ENCODE measurements around the gene KRTAP5-6.

The KRTAP5-6 gene

DNA sequence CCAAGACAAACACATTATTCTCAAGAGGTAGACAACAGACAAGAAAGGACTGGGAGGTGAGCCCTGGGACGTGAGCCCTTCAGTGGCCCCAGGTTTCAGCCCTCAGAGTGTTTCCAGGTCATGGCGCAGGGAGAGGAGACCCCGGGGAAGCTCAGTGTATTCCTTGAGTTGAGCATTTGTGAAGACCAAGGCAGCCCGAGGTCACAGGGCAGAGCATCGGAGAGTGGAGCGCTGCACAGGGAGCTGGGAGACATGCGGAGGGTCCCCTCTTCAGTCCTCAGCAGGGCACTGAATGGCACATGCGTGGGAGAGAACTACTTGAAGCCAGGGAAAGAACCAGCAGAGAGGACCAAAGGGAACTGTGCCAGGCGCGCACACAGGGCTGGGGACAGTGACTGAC lies 11.7 kb downstream of the KRTAP5-6 start:
- Mint-ChIP-seq H3K27ac (no peak overlapping the region), H3K36me3 (ENCODE audit: low read depth) (no peaks in the 10 kb centered on the region), H3K4me3 (no peak overlapping the region), H3K9me3 (peaks cover 15% of the 10 kb centered on the region), H3K27me3 (ENCODE audit: low read depth, poor library complexity) (peaks cover 58% of the 10 kb centered on the region), H3K4me1 (peaks cover 7% of the 10 kb centered on the region)
- TF ChIP-seq, protein P1, sequence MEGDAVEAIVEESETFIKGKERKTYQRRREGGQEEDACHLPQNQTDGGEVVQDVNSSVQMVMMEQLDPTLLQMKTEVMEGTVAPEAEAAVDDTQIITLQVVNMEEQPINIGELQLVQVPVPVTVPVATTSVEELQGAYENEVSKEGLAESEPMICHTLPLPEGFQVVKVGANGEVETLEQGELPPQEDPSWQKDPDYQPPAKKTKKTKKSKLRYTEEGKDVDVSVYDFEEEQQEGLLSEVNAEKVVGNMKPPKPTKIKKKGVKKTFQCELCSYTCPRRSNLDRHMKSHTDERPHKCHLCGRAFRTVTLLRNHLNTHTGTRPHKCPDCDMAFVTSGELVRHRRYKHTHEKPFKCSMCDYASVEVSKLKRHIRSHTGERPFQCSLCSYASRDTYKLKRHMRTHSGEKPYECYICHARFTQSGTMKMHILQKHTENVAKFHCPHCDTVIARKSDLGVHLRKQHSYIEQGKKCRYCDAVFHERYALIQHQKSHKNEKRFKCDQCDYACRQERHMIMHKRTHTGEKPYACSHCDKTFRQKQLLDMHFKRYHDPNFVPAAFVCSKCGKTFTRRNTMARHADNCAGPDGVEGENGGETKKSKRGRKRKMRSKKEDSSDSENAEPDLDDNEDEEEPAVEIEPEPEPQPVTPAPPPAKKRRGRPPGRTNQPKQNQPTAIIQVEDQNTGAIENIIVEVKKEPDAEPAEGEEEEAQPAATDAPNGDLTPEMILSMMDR (IDR thresholded peaks at IDR 0.05) = no peak
- no peak for DNase-seq

- H3K4me1 Mint-ChIP-seq = no peaks in the 10 kb centered on the region
- no peak overlapping the region for H3K4me3 Mint-ChIP-seq
- H3K27me3 Mint-ChIP-seq (ENCODE audit: low read depth, poor library complexity) = peaks cover 43% of the 10 kb centered on the region
- TF ChIP-seq, protein P1 (IDR thresholded peaks at IDR 0.05) = no peak
- H3K36me3 Mint-ChIP-seq (ENCODE audit: low read depth) = no peaks in the 10 kb centered on the region
- peaks cover 4% of the 10 kb centered on the region for H3K9me3 Mint-ChIP-seq
- DNase-seq = no peak
- peak overlapping the region; percentile 3 for H3K27ac Mint-ChIP-seq
These were observed 18.2 kb downstream of the KRTAP5-6 start for GRCh38 chr11:1714908-1715885.

GRCh38 chr11:1717745-1718144 lies 20.8 kb downstream of the KRTAP5-6 start:
- Mint-ChIP-seq H3K9me3 (peaks cover 16% of the 10 kb centered on the region), H3K36me3 (ENCODE audit: low read depth) (no peaks in the 10 kb centered on the region), H3K4me1 (no peaks in the 10 kb centered on the region), H3K27ac (no peak overlapping the region), H3K27me3 (ENCODE audit: low read depth, poor library complexity) (peaks cover 38% of the 10 kb centered on the region), H3K4me3 (no peak overlapping the region)
- no peak for DNase-seq
- TF ChIP-seq, protein P1 (IDR thresholded peaks at IDR 0.05) = no peak

DNA sequence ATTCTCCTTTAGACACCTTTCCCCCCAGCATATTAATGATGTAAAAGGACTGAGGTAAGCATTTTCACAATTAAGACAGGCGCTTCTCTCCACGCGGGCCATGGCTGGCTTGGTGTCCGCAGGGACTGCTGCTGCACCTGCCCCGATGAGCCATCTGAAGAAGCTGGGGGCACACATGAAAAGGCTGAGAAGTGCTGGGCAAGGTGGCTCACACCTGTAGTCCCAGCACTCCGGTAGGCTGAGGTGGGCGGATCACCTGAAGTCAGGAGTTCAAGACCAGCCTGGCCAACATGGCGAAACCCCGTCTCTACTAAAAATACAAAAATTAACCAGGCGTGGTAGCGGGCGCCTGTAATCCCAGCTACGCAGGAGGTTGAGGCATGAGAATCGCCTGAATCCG lies 21.3 kb downstream of the KRTAP5-6 start:
- Mint-ChIP-seq H3K27me3 (ENCODE audit: low read depth, poor library complexity) (peaks cover 41% of the 10 kb centered on the region), H3K4me1 (no peaks in the 10 kb centered on the region), H3K36me3 (ENCODE audit: low read depth) (no peaks in the 10 kb centered on the region), H3K27ac (no peak overlapping the region), H3K4me3 (no peak overlapping the region), H3K9me3 (peaks cover 21% of the 10 kb centered on the region)
- no peak for DNase-seq
- TF ChIP-seq, protein P1 (IDR thresholded peaks at IDR 0.05) = no peak

DNA sequence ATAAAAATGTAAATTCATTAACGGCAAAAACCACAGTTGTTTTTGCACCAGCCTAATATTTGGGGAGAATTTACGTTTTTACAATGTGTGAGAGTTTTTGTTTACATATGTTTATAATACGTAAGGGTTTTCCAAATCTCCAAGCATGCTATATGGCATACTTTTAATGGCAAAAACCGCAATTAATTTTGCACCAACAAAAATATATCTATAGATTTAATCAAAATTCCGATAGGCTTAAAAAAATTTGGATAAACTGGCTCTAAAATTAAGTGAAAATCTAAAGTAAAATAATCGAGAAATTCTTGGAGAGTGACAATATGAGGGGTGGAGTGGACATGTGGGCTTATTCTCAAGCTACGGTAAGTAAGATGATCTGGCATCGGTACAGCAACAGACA lies 22.8 kb downstream of the KRTAP5-6 start:
- H3K4me1 Mint-ChIP-seq = no peaks in the 10 kb centered on the region
- H3K4me3 Mint-ChIP-seq = no peak overlapping the region
- TF ChIP-seq, protein P1 (IDR thresholded peaks at IDR 0.05) = no peak
- no peak overlapping the region for H3K27ac Mint-ChIP-seq
- no peaks in the 10 kb centered on the region for H3K36me3 Mint-ChIP-seq (ENCODE audit: low read depth)
- no peak for DNase-seq
- H3K9me3 Mint-ChIP-seq = peaks cover 29% of the 10 kb centered on the region
- peaks cover 51% of the 10 kb centered on the region for H3K27me3 Mint-ChIP-seq (ENCODE audit: low read depth, poor library complexity)

All from nephron progenitor cell (in vitro differentiated cells).